T-helper 1 cell treated with Interleukin-12 subunit alpha and Interleukin-12 subunit beta and Interleukin-4 antibody, amounts not matched to agents 30 μg/mL and 1 μg/mL, for 36 hours (primary cell): ENCODE measurements around the gene SCUBE2.
A peak's percentile ranks its signal among the peaks of the same experiment; 100 is the strongest.
"Not testable (repeated sequence)": the region's sequence is repeated elsewhere in the genome, so short reads cannot be mapped to it uniquely, and the experiment has no call there.

Experiments used
- H3K27ac Mint-ChIP-seq: one replicate; pipeline ENCODE4 v1.8.0; 2021; ENCODE audit warnings: mild to moderate bottlenecking, mixed read lengths
- H3K27me3 Mint-ChIP-seq: one replicate; pipeline ENCODE4 v1.8.0; 2021; ENCODE audit warnings: low read depth, mixed read lengths
- H3K36me3 Mint-ChIP-seq: one replicate; pipeline ENCODE4 v1.8.0; 2021; ENCODE audit warnings: low read depth, mixed read lengths
- H3K4me1 Mint-ChIP-seq: one replicate; pipeline ENCODE4 v1.8.0; 2021; ENCODE audit warnings: low read depth, mixed read lengths
- H3K4me3 Mint-ChIP-seq: one replicate; pipeline ENCODE4 v1.8.0; 2021; ENCODE audit warnings: mild to moderate bottlenecking, moderate library complexity, mixed read lengths
- H3K9me3 Mint-ChIP-seq: one replicate; pipeline ENCODE4 v1.8.0; 2021; ENCODE audit warnings: mixed read lengths

The SCUBE2 gene

DNA sequence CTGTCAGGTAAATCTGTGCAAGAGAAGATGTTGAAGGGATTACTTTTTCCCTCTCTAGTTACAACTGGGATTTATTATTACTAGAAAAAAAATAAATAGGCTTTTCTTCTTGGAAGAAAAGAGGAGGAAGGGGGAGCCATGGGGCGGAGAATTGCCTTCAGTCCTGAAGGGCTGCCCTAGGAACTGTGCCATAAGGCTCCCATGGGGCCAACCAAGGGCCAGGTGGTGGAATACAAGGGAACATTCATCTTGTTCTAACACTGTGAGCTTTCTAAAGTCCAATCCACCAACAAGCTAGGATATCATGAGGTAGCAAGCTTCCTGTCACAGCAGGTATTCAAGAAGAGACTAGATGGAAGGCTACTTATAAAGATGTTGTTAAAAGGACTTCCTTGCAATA, 62.8 kb downstream of the SCUBE2 start:
- no peaks in the 10 kb centered on the region for H3K9me3 Mint-ChIP-seq
- no peaks in the 10 kb centered on the region for H3K4me1 Mint-ChIP-seq
- H3K4me3 Mint-ChIP-seq = no peak overlapping the region
- peaks cover 10% of the 10 kb centered on the region for H3K27me3 Mint-ChIP-seq
- H3K27ac Mint-ChIP-seq = no peak overlapping the region
- H3K36me3 Mint-ChIP-seq = no peaks in the 10 kb centered on the region

DNA sequence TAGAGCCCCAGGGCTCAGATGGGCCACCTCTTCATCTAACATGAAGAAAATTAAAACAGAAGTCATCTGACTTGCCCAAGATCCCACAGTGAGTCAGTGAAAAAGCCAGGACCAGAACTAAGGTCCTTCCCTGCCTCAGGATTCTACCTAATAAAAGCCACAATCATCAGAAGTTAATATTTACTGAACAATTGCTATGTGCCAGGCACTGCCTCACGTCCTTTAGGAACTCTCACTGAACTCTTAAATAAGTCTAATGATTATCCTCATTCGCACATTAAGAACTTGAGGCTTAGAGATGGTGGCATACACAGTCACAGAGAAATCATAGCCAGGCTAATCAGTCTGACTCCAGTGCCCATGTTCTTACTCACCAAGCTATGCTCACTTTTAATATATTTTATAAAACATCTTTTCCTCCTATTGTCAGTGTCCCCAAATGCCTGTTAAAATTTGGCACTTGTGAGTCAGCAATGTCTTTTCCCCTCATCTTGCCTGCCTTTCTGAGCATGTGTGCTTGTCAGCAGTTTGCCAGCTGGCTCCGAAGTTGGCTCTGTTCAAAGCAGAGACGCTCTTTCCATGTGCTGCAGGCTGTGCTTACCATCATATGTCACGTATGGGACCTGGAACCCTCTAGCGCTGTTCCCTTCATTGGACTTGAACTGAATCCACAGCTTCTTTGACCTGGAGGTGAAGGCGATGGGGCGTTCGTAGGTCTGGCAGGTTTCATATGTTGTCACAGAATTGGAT, 66.1 kb downstream of the SCUBE2 start:
- no peaks in the 10 kb centered on the region for H3K9me3 Mint-ChIP-seq

DNA sequence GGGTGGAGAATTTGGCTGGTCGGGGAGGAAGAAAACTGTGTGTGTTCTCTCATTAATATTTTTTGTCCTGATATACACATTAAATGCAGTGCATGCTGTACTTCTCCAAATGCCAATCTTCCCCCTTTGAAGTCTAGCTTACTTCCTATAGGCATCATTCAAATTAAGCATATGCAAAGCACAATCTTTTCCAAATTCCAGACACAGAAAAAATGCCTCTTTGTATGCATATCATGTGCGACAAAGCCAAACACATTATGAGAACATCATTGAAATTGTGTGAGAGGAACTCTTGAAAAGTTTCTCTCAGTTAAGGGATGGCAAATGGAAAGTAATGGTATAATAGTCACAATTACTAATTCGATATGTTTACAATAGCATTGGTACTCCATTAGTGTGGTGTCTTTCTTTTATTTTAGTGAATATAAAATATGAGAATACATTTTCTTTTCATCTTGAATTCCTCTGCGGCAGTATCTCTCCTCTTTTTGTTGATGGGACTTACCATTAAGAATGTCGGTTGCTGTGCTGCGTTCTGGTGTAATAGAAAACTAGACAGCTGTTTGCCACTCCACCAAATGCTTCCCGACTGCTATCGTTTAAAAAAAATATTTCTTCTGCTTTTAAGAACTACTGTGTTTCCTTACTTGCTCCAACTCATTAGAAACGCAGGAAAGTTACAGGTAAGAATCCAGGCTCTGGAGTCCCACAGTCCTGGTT, 68.3 kb downstream of the SCUBE2 start:
- Mint-ChIP-seq H3K9me3 (no peaks in the 10 kb centered on the region), H3K4me1 (peaks cover 8% of the 10 kb centered on the region), H3K27me3 (peaks cover 21% of the 10 kb centered on the region), H3K36me3 (no peaks in the 10 kb centered on the region), H3K4me3 (no peak overlapping the region), H3K27ac (no peak overlapping the region)

More for the DNA sequence above, 66.1 kb downstream of the SCUBE2 start:
- peaks cover 21% of the 10 kb centered on the region for H3K27me3 Mint-ChIP-seq
- H3K4me1 Mint-ChIP-seq = peaks cover 5% of the 10 kb centered on the region
- no peak overlapping the region for H3K27ac Mint-ChIP-seq
- H3K4me3 Mint-ChIP-seq = no peak overlapping the region
- no peaks in the 10 kb centered on the region for H3K36me3 Mint-ChIP-seq

DNA sequence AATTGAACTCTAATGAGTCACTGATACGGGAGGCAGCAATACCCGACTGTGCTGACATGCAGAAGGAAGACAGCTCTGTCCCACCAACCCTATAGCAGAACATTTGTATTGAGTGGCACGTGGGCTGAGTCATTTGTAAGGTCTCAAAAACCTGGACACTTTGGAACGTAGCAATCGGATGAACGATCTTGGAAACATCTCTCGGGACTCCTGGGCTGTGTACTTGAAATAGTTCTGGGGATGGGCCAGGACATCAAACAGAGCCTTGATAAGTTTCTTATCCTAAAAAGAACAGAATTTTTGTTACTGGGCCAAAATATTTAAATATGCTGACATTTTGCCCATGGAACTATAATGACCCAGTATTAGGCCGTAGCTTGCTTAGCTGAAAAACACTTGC, 70.5 kb downstream of the SCUBE2 start:
- Mint-ChIP-seq H3K9me3 (no peaks in the 10 kb centered on the region), H3K27me3 (peaks cover 21% of the 10 kb centered on the region), H3K36me3 (no peaks in the 10 kb centered on the region), H3K4me1 (peaks cover 28% of the 10 kb centered on the region), H3K27ac (no peak overlapping the region), H3K4me3 (no peak overlapping the region)

DNA sequence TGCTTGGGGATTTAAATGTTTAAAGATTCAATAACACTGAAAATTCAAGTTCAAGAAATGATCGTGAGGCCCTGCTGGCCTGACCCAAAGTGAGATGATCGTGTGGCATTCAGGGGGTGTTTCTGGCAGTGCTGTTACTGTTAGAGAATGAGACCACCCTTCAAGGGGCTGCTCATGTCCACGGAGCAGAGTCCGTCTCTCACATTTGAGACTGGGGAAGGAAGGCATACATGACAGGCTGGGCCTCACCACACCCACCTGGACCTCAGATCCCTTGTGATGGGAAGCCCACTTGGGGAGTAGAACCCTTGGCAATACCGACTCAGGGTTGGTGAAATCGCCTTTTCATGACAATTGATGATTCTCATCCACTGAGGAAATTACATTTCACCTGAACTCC, 71.5 kb downstream of the SCUBE2 start:
- H3K36me3 Mint-ChIP-seq = no peaks in the 10 kb centered on the region
- peaks cover 17% of the 10 kb centered on the region for H3K27me3 Mint-ChIP-seq
- no peak overlapping the region for H3K4me3 Mint-ChIP-seq
- no peaks in the 10 kb centered on the region for H3K9me3 Mint-ChIP-seq
- no peak overlapping the region for H3K27ac Mint-ChIP-seq
- H3K4me1 Mint-ChIP-seq = peaks cover 28% of the 10 kb centered on the region

DNA sequence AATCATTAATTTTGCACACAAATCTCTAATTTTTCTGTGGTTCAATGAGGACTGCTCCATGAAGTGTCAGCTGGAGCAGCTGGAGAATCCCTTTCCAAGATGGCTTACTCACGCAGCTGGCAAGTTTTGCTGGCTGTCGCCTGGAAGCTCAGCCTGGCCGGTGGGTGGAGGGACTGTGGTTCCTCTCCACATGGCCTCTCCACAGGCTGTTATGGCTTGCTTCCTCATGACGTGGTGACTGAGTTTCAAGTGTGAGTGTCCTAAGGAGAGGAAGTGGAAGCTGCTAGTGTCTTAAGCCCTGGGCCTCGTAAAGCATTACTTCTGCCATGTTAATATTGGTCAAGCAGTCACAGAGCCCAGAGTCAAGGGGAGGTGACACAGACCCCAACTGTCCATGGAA, 73.6 kb downstream of the SCUBE2 start:
- H3K36me3 Mint-ChIP-seq = no peaks in the 10 kb centered on the region
- peaks cover 28% of the 10 kb centered on the region for H3K4me1 Mint-ChIP-seq
- no peak overlapping the region for H3K27ac Mint-ChIP-seq
- H3K27me3 Mint-ChIP-seq = peaks cover 14% of the 10 kb centered on the region
- H3K4me3 Mint-ChIP-seq = no peak overlapping the region
- no peaks in the 10 kb centered on the region for H3K9me3 Mint-ChIP-seq

DNA sequence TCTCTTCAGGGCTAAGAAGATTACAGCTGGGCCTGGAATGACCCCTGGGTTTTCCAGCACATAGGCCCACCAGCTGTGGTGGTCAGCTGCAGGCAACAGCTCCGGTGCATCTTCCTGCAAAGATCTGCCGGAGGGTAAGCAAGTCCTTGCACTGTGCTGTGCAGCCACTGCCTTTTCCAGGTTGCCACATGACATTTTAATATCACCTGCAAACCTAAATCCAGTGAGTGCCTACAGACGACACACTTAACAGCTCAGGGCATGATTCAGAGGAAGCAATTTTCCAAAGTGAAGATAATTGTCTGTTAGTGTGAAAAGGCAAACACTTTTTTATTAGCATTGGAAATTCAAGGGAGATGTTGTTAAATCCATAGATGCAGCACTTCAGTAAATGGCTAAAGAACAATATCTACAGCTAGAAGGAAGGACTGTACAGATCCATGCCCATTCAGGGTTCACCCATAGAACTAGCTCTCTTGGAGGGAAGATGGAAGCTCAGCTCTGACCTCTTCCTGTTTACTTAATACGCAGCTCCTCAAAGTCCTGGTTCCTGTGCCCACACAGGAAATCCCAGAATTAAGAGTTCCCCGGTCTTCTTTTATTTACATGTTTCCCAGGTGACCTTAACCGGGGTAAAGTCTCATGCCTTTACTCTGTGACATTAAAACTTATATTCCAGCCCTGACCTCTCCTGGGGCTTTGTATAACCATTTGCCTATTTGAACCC, 74.3 kb downstream of the SCUBE2 start:
- Mint-ChIP-seq H3K27ac (peak overlapping the region; percentile 8), H3K4me1 (peaks cover 23% of the 10 kb centered on the region), H3K9me3 (no peaks in the 10 kb centered on the region), H3K4me3 (no peak overlapping the region), H3K36me3 (no peaks in the 10 kb centered on the region), H3K27me3 (peaks cover 11% of the 10 kb centered on the region)

DNA sequence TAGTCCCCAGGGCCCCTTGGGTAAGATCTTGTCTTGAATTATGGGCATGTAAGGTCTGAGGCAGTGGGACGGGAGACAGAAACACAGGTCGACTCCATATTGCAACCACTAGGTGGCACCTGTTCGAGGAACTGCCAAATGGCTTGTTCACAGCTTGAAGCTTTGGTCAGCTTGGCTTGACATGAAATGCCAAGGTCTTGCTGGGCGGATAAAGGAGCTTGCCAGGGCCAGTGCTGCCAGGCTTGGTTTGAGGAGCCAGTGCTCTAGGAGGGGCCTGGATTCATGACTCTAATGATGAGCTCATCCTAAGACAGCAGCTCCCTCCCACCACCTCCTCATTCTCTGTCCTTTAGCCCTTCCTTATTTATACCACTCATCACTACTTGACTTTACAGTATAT, 75.7 kb downstream of the SCUBE2 start:
- Mint-ChIP-seq H3K4me1 (peaks cover 23% of the 10 kb centered on the region), H3K4me3 (no peak overlapping the region), H3K9me3 (no peaks in the 10 kb centered on the region), H3K36me3 (no peaks in the 10 kb centered on the region), H3K27me3 (peaks cover 17% of the 10 kb centered on the region), H3K27ac (no peak overlapping the region)

DNA sequence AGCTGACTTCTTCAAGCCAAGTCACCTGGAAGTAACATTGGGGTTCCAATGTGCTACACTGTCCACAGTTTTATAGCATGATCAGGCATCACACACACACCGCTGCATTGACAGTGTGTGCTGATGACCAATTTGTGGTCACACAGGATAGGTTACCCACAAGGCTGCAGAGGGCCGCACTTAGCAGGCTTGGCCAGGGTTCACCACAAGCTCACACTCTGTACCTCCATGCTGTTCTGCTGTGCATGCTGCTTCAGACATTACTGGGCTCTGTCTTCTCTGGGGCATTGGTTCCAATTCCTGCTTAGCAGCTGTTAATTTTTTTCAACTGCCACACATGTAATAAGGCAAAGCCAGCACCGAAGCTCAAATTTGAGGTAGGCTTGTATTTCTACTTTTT, 76.6 kb downstream of the SCUBE2 start:
- H3K27me3 Mint-ChIP-seq = peaks cover 25% of the 10 kb centered on the region
- H3K4me1 Mint-ChIP-seq = peaks cover 23% of the 10 kb centered on the region
- H3K36me3 Mint-ChIP-seq = no peaks in the 10 kb centered on the region
- H3K27ac Mint-ChIP-seq = no peak overlapping the region
- H3K9me3 Mint-ChIP-seq = no peaks in the 10 kb centered on the region
- H3K4me3 Mint-ChIP-seq = no peak overlapping the region

DNA sequence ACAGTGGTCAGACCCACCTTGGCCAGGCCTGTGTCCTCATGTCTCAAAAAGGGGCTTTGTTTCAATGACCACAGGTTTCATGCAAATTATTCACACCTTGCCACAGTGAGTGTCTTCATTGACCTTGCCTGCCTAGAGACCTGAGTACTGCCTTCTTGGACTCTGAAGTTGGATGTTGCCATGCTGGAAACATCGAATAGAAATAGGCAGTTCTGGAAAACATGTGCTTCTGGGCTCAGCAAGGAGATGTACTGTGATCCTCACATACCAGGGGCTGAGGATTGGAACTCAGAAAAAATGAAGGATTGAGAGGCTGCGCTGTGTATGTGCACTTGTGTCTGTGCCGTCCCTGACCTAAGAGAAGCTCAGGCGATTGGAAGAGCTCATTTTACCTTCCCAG, 78.0 kb downstream of the SCUBE2 start:
- peaks cover 22% of the 10 kb centered on the region for H3K4me1 Mint-ChIP-seq
- H3K27me3 Mint-ChIP-seq = peaks cover 30% of the 10 kb centered on the region
- no peaks in the 10 kb centered on the region for H3K9me3 Mint-ChIP-seq
- H3K4me3 Mint-ChIP-seq = no peak overlapping the region
- no peak overlapping the region for H3K27ac Mint-ChIP-seq
- H3K36me3 Mint-ChIP-seq = no peaks in the 10 kb centered on the region

DNA sequence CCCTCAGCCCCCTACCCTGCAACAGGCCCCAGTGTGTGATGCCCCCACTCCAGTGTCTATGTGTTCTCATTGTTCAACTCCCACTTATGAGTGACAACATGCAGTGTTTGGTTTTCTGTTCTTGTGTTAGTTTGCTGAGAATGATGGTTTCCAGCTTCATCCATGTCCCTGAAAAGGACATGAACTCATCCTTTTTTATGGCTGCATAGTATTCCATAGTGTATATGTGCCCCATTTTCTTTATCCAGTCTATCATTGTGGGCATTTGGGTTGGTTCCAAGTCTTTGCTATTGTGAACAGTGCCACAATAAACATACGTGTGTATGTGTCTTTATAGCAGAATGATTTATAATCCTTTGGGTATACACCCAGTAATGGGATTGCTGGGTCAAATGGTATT, 81.9 kb downstream of the SCUBE2 start:
- not testable (repeated sequence) for H3K9me3 Mint-ChIP-seq, H3K4me1 Mint-ChIP-seq, H3K27ac Mint-ChIP-seq, H3K36me3 Mint-ChIP-seq, H3K4me3 Mint-ChIP-seq
- H3K27me3 Mint-ChIP-seq = peaks cover 67% of the 10 kb centered on the region

DNA sequence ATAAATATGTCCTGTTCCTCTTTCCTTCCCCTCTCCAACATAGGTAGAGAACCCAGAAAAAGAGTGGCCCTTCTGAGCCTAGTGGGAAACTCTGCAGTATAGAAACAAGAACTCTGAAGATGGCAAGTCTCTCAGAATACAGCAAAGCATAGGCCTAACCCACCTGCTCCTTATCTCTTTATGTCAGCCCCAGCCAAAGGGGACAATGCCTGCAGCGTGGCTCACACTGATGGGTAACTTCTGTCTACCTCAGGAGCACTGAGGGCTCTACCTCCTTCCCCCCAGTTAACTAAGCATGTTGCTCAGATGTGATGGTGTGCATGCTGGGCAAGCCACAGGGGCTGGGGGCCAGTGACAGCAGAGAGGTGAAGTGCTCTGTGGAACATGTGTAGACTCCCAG, 82.7 kb downstream of the SCUBE2 start:
- no peak overlapping the region for H3K27ac Mint-ChIP-seq
- peaks cover 66% of the 10 kb centered on the region for H3K27me3 Mint-ChIP-seq
- no peak overlapping the region for H3K4me3 Mint-ChIP-seq
- H3K9me3 Mint-ChIP-seq = no peaks in the 10 kb centered on the region
- peaks cover 9% of the 10 kb centered on the region for H3K4me1 Mint-ChIP-seq
- peaks cover 5% of the 10 kb centered on the region for H3K36me3 Mint-ChIP-seq

DNA sequence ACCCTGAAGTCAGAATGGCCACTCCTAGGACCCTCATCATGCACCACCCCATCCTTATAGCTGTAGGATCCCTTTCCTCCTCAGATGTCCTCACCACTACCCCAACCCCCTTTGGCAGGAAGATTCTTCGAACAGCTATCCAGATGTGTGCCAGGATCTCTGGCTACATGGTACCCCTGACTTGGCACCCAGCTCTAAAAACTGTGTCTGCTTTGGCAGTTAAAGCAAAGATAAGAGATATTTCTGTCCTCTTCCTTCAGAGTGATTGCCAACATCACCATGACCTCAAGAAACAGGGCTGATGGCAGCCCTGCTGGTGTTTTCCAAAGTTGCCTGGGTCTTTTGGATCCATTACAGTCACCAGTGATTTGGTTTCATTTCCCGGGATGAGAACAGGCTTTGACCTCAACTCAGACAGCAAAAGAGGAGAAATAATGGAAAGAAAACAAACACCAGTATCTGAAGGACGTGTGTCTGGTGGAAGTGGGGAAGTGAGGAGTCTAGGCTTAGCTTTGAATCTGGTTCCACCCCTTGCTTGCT, 83.3 kb downstream of the SCUBE2 start:
- Mint-ChIP-seq H3K4me3 (no peak overlapping the region), H3K27ac (no peak overlapping the region), H3K9me3 (no peaks in the 10 kb centered on the region), H3K4me1 (peaks cover 12% of the 10 kb centered on the region), H3K27me3 (peaks cover 64% of the 10 kb centered on the region), H3K36me3 (peaks cover 5% of the 10 kb centered on the region)

DNA sequence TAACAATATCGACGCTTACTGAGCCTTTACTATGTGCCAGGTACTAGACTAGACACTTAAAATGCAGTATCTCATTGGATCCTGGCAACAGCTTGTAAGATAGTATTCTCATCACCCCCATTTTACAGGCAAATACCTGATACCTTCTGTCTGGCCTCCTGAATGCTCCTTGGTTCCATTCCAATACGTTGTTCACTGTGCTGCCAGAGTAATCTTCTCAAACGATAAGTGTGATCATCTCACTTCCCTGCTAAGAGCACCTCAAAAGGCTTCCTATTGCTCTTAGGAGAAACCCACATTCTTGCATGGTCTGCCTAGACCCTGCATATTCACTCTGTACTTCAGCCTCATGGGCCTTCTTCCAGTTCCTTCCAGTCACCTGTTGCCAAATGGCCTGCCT, 86.3 kb downstream of the SCUBE2 start:
- H3K4me3 Mint-ChIP-seq = peak overlapping the region; percentile 58

More for the DNA sequence above, 86.3 kb downstream of the SCUBE2 start:
- Mint-ChIP-seq H3K9me3 (no peaks in the 10 kb centered on the region), H3K36me3 (peaks cover 5% of the 10 kb centered on the region), H3K27ac (peak overlapping the region; percentile 27), H3K4me1 (peaks cover 28% of the 10 kb centered on the region), H3K27me3 (peaks cover 53% of the 10 kb centered on the region)
